HCT116 (cell line): ENCODE data around the gene CREG1. TPM values are rescaled to one million over a fixed set of nuclear protein-coding genes. Genes with fewer than 3 reads are reported as not detected.
"Not testable (repeated sequence)": the region's sequence is repeated elsewhere in the genome, so short reads cannot be mapped to it uniquely, and the experiment has no call there.

Experiments
- ATAC-seq: fragments of 200-7000 bp; cut with Tn5 transposase; 2 replicates; pipeline ENCODE4 v1.9.1; 2020; ENCODE audit warnings: mild to moderate bottlenecking, moderate library complexity
- BruUV-seq: library from RNA; stranded (reverse); fragments of 400-500 nt; replicated peaks from 2 replicates; lab custom pipeline; 2021; lab: Mats Ljungman, UMichigan
- CTCF ChIA-PET: fragments of 300-600 bp; sonication (Branson Sonifier 250); formaldehyde crosslinking; loops from one replicate; lab custom pipeline; 2021; ENCODE audit warnings: antibody characterized with exemption; lab: Charles Lee
- POLR2A ChIA-PET: fragments of 300-600, 350-600 bp; sonication (Branson Sonifier 250); formaldehyde crosslinking; loops from one replicate; lab custom pipeline; 2021; ENCODE audit warnings: antibody characterized with exemption; lab: Charles Lee
- RAD21 ChIA-PET, 2 experiments: fragments of 300-600 bp; sonication (Branson Sonifier 250); formaldehyde crosslinking; loops; one replicate each; lab custom pipeline; 2023; ENCODE audit warnings: low total read pairs in 2 of 2; ENCODE audit not compliant: uncharacterized antibody in 2 of 2, unreplicated experiment in 2 of 2, low non-redundant PET in 1 of 2; lab: Charles Lee
- DNase-seq: peaks from one replicate; pipeline ENCODE4 v3.0.0-alpha.2; 2010; ENCODE audit warnings: low read depth, low spot score
- H2AFZ ChIP-seq: fragments of 200-600 bp; shearing (Covaris generic), sonication (generic); 2 replicates; pipeline ENCODE4 v1.6.1; 2017; ENCODE audit warnings: low read depth, mixed run types, mixed read lengths, antibody characterized with exemption, low read length; ENCODE audit not compliant: poor library complexity, severe bottlenecking
- H3K27ac ChIP-seq: 2 replicates; pipeline ENCODE4 v1.5.1; 2012; ENCODE audit warnings: low read depth, low read length
- H3K27me3 ChIP-seq: fragments of 200-600 bp; sonication (generic); 2 replicates; pipeline ENCODE4 v1.6.1; 2016; ENCODE audit warnings: mixed run types, low read length, mixed read lengths; ENCODE audit not compliant: insufficient read depth
- H3K36me3 ChIP-seq, 2 experiments: fragments of 200-500 bp in 1 of 2; fragments of 200-600 bp in 1 of 2; sonication (Bioruptor generic) in 1 of 2; sonication (generic) in 1 of 2; 2 replicates each; pipeline versions ENCODE4 v1.5.1 to v1.6.1; 2014 to 2016; ENCODE audit warnings: low read length in 2 of 2, inconsistent platforms in 1 of 2, mixed read lengths in 1 of 2, mixed run types in 1 of 2; ENCODE audit not compliant: insufficient read depth in 2 of 2, control insufficient read depth in 1 of 2
- H3K4me1 ChIP-seq, 2 experiments: fragments of 200-600 bp in 1 of 2; sonication (generic) in 1 of 2; 2 replicates each; pipeline versions ENCODE4 v1.5.1 to v1.6.1; 2012 to 2017; ENCODE audit warnings: low read length in 2 of 2, inconsistent platforms in 1 of 2, mild to moderate bottlenecking in 1 of 2, mixed read lengths in 1 of 2, mixed run types in 1 of 2, moderate library complexity in 1 of 2; ENCODE audit not compliant: insufficient read depth in 2 of 2, control insufficient read depth in 1 of 2
- H3K4me2 ChIP-seq: fragments of 200-600 bp; sonication (generic); 2 replicates; pipeline ENCODE4 v1.6.1; 2017; ENCODE audit warnings: mixed run types, low read length, mixed read lengths
- H3K4me3 ChIP-seq, 2 experiments: fragments of 200-600 bp in 1 of 2; sonication (generic) in 1 of 2; replicated peaks in 1 of 2; 2 replicates each; pipeline ENCODE4 v1.5.1; 2011 to 2016; ENCODE audit warnings: low read length in 2 of 2, control low read depth in 1 of 2, low read depth in 1 of 2, mild to moderate bottlenecking in 1 of 2, mixed read lengths in 1 of 2, mixed run types in 1 of 2
- H3K79me2 ChIP-seq: fragments of 200-600 bp; sonication (generic); 2 replicates; pipeline ENCODE4 v1.6.1; 2017; ENCODE audit warnings: mild to moderate bottlenecking, mixed run types, low read length, moderate library complexity, mixed read lengths; ENCODE audit not compliant: insufficient read depth
- H3K9ac ChIP-seq: fragments of 200-600 bp; sonication (generic); 2 replicates; pipeline ENCODE4 v1.6.1; 2016; ENCODE audit warnings: low read length, mixed read lengths
- H3K9me2 ChIP-seq: fragments of 200-600 bp; sonication (generic), shearing (Covaris generic); 2 replicates; pipeline ENCODE4 v1.6.1; 2017; ENCODE audit warnings: mixed run types, mild to moderate bottlenecking, moderate library complexity; ENCODE audit not compliant: insufficient read depth
- H3K9me3 ChIP-seq, 2 experiments: fragments of 200-500 bp in 1 of 2; fragments of 200-600 bp in 1 of 2; sonication (Bioruptor generic) in 1 of 2; sonication (generic) in 1 of 2; 2 replicates each; pipeline ENCODE4 v1.6.1; 2014 to 2017; ENCODE audit warnings: low read length in 2 of 2, mixed read lengths in 2 of 2, inconsistent platforms in 1 of 2, low read depth in 1 of 2, mild to moderate bottlenecking in 1 of 2, mixed run types in 1 of 2, moderate library complexity in 1 of 2; ENCODE audit not compliant: control insufficient read depth in 1 of 2, insufficient read depth in 1 of 2
- H4K20me1 ChIP-seq: fragments of 200-600 bp; sonication (generic), shearing (Covaris generic); 2 replicates; pipeline ENCODE4 v1.6.1; 2017; ENCODE audit warnings: mixed run types, mild to moderate bottlenecking, moderate library complexity; ENCODE audit not compliant: insufficient read depth
- CEBPB ChIP-seq: IDR thresholded peaks from 2 replicates; pipeline ENCODE4 v1.6.1; 2012; ENCODE audit warnings: low read depth
- ELF1 ChIP-seq: IDR thresholded peaks from 2 replicates; pipeline ENCODE4 v1.6.1; 2012; ENCODE audit warnings: low read depth, borderline replicate concordance
- POLR2AphosphoS5 ChIP-seq: IDR thresholded peaks from 2 replicates; pipeline ENCODE4 v1.6.1; 2011; ENCODE audit warnings: mild to moderate bottlenecking, low read depth, low read length, moderate library complexity
- RAD21 ChIP-seq: IDR thresholded peaks from 2 replicates; pipeline ENCODE4 v1.6.1; 2012; ENCODE audit warnings: low read depth, mild to moderate bottlenecking
- SP1 ChIP-seq: IDR thresholded peaks from 2 replicates; pipeline ENCODE4 v1.6.1; 2012; ENCODE audit warnings: low read depth
- SRF ChIP-seq: IDR thresholded peaks from 2 replicates; pipeline ENCODE4 v1.6.1; 2012; ENCODE audit warnings: low read depth
- TCF7L2 ChIP-seq: IDR thresholded peaks from 2 replicates; pipeline ENCODE4 v1.7.0; 2011; ENCODE audit warnings: borderline replicate concordance, inconsistent platforms; ENCODE audit not compliant: insufficient read depth, insufficient read length; ENCODE audit errors: extremely low read depth
- intact Hi-C: fragments of 100-400 bp; cut with micrococcal nuclease; formaldehyde crosslinking; loops from 2 replicates; pipeline ENCODE4 v1.10.0; 2022
- total RNA-seq: library from RNA; stranded (reverse); gene quantifications from one replicate; pipeline ENCODE4 v1.2.1, GENCODE V29; 2021; ENCODE audit not compliant: unreplicated experiment
- TF ChIP-seq, protein P1 (sequence below): IDR thresholded peaks from 2 replicates; pipeline ENCODE4 v1.6.1; 2012; ENCODE audit warnings: low read depth
- TF ChIP-seq, protein P2 (sequence below), 3 experiments: fragments of 200-600 bp in 1 of 3; sonication (generic) in 1 of 3; IDR thresholded peaks in 2 of 3; conservative IDR thresholded peaks in 1 of 3; 2 replicates each; pipeline ENCODE4 v1.5.1; 2012 to 2017; ENCODE audit warnings: low read depth in 2 of 3, low read length in 2 of 3, antibody characterized with exemption in 1 of 3, borderline replicate concordance in 1 of 3, control low read depth in 1 of 3, mild to moderate bottlenecking in 1 of 3, mixed read lengths in 1 of 3, mixed run types in 1 of 3, moderate library complexity in 1 of 3; ENCODE audit not compliant: insufficient read depth in 1 of 3

Gene CREG1
- total RNA-seq, 1 experiment from 2014 or later = 55.7 TPM

DNA sequence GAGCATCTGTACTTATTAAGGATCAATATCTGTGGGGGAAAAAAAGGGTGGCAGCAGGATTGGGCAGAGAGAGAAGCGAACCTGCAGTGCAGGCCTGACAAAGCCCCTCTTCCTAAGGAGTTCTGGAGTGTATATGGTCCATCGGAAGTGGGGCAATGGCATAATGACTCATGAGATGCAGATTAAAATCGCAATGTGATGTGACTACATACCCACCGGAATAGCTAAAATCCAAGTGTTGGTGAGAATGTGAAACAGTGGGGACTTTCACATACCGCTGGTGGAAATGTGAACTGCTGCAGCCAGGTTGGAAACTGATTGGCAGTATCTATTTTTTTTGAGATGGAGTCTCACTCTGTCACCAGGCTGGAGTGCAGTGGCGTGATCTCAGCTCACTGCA, 8.2 kb upstream of the CREG1 start (continued):
- TF ChIP-seq, protein P1, sequence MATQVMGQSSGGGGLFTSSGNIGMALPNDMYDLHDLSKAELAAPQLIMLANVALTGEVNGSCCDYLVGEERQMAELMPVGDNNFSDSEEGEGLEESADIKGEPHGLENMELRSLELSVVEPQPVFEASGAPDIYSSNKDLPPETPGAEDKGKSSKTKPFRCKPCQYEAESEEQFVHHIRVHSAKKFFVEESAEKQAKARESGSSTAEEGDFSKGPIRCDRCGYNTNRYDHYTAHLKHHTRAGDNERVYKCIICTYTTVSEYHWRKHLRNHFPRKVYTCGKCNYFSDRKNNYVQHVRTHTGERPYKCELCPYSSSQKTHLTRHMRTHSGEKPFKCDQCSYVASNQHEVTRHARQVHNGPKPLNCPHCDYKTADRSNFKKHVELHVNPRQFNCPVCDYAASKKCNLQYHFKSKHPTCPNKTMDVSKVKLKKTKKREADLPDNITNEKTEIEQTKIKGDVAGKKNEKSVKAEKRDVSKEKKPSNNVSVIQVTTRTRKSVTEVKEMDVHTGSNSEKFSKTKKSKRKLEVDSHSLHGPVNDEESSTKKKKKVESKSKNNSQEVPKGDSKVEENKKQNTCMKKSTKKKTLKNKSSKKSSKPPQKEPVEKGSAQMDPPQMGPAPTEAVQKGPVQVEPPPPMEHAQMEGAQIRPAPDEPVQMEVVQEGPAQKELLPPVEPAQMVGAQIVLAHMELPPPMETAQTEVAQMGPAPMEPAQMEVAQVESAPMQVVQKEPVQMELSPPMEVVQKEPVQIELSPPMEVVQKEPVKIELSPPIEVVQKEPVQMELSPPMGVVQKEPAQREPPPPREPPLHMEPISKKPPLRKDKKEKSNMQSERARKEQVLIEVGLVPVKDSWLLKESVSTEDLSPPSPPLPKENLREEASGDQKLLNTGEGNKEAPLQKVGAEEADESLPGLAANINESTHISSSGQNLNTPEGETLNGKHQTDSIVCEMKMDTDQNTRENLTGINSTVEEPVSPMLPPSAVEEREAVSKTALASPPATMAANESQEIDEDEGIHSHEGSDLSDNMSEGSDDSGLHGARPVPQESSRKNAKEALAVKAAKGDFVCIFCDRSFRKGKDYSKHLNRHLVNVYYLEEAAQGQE = no peak
- TF ChIP-seq CEBPB (no peak), SRF (no peak), ELF1 (no peak), SP1 (no peak)
- TF ChIP-seq, all 23 proteins: peak for 0

DNA sequence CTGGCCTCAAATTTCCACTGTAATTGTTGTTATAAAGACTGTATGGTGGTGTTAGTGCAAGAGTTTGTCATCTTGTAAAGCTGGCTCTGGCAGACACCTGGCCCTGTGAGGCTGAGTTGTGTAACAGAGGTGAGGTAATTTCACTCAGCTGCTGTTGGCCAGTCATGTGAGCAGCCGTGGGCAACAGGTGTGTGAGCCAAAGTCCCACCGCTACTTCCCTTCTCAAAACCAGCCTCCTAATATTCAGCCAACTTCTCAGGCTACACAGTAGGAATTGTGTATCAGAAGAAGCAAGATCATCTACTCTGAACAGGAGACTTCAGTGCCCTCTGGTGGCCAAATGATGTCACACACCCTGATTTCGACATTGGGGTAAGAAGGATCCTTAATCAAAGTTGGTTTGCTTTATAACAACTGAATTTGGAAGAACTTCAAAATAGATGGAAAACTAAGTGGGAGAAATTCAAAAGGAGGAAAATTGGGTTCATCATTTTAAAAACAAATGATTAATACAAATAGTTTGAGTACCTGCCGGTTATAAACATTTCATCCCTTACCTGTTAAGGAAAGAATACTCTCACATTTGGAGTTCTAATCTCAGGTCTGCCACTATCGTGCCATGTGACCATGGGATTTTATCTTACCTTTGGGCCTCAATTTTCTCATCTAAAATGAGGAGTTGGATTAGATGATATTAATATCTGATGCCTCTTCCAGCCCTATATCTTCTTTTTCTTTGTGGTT, 2.6 kb upstream of the CREG1 start:
- DNase-seq = peak; percentile 79
- Histone ChIP-seq H3K9ac (no peak overlapping the region), H4K20me1 (no peaks in the 10 kb centered on the region), H3K79me2 (peaks cover 7% of the 10 kb centered on the region), H3K4me2 (peak overlapping the region; percentile 12; the same call in 1 of the 2 replicates), H2AFZ (peak overlapping the region; percentile 47), H3K27me3 (no peaks in the 10 kb centered on the region), H3K4me1 (peaks cover 12 to 18% of the 10 kb centered on the region in 2 experiments; a peak in 3 of 4 replicates), H3K27ac (no peak overlapping the region), H3K36me3 (no peaks in the 10 kb centered on the region), H3K9me2 (no peaks in the 10 kb centered on the region), H3K4me3 (no peak overlapping the region), H3K9me3 (no peaks in the 10 kb centered on the region)
- TF ChIP-seq CEBPB = peak; percentile 81
- TF ChIP-seq SP1 = no peak
- TF ChIP-seq RAD21 = peak; percentile 68
- TF ChIP-seq, protein P2, sequence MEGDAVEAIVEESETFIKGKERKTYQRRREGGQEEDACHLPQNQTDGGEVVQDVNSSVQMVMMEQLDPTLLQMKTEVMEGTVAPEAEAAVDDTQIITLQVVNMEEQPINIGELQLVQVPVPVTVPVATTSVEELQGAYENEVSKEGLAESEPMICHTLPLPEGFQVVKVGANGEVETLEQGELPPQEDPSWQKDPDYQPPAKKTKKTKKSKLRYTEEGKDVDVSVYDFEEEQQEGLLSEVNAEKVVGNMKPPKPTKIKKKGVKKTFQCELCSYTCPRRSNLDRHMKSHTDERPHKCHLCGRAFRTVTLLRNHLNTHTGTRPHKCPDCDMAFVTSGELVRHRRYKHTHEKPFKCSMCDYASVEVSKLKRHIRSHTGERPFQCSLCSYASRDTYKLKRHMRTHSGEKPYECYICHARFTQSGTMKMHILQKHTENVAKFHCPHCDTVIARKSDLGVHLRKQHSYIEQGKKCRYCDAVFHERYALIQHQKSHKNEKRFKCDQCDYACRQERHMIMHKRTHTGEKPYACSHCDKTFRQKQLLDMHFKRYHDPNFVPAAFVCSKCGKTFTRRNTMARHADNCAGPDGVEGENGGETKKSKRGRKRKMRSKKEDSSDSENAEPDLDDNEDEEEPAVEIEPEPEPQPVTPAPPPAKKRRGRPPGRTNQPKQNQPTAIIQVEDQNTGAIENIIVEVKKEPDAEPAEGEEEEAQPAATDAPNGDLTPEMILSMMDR (IDR thresholded peaks at IDR 0.05 in 2 of 3, conservative IDR thresholded peaks at IDR 0.05 in 1 of 3; ENCODE audit: borderline replicate concordance in 1 of 3, insufficient read depth in 1 of 3, low read depth in 2 of 3, low read length in 2 of 3) = peak; percentile 62 to 95 (median 83); a peak in 5 of 6 replicates
- no peak for TF ChIP-seq POLR2AphosphoS5
- TF ChIP-seq TCF7L2 = no peak
- ChIA-PET CTCF (interaction anchor here (0.8 kb wide), 1 partner anchor 15 kb away, joined by 5 read pairs; no protein-coding TSS in a partner anchor), POLR2A (no interaction called here), RAD21 (no interaction called here)
- peak; percentile 28 for ATAC-seq
- intact Hi-C loops = loop anchor here (1.0 kb wide), 1 partner anchor 132 kb away; no protein-coding TSS in a partner anchor
- BruUV-seq = no TSS peak

DNA sequence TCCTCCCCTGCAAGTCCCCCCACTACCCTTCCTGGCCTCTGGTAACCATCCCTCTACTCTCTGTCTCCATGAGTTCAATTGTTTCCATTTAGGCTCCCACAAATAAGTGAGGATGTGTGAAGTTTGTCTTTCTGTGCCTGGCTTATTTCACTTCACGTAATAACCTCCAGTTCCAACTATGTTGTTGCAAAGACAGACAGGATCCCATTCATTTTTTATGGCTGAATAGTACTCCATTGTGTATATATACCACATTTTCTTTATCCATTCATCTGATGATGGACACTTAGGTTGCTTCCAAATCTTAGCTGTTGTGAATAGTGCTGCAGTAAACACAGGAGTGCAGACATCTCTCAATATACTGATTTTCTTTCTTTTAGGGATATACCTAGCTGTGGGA, 1.5 kb upstream of the CREG1 start:
- intact Hi-C loops, H3K27ac ChIP-seq, CTCF ChIA-PET, ATAC-seq, H3K9me3 ChIP-seq, H3K9me2 ChIP-seq, H3K4me3 ChIP-seq, RAD21 ChIA-PET, POLR2A ChIA-PET, H3K9ac ChIP-seq, H3K27me3 ChIP-seq, DNase-seq, H3K36me3 ChIP-seq, BruUV-seq, H2AFZ ChIP-seq, H4K20me1 ChIP-seq, H3K4me2 ChIP-seq: not testable (repeated sequence)
- Histone ChIP-seq H3K4me1 (peaks cover 12 to 18% of the 10 kb centered on the region in 2 experiments; a peak in 3 of 4 replicates), H3K79me2 (peaks cover 16% of the 10 kb centered on the region)
